Neural cell (in vitro differentiated cells): ENCODE measurements around the gene SEC22A. TPM values are rescaled to one million over a fixed set of nuclear protein-coding genes. Genes with fewer than 3 reads are reported as not detected.

Experiments used
- H2AFZ ChIP-seq: fragments of 200-600, 300-800 bp; sonication (generic), shearing (Covaris generic); 2 replicates; pipeline ENCODE4 v1.6.0; 2014; ENCODE audit warnings: low read depth, mild to moderate bottlenecking, antibody characterized with exemption, low read length, moderate library complexity
- H3F3A ChIP-seq: fragments of 200-600 bp; shearing (Covaris generic); 2 replicates; pipeline ENCODE4 v1.6.1; 2016; ENCODE audit warnings: mild to moderate bottlenecking, moderate library complexity, mixed read lengths, antibody characterized with exemption, low read length; ENCODE audit not compliant: insufficient read depth, poor library complexity, severe bottlenecking
- H3K27ac ChIP-seq: fragments of 200-600, 300-800 bp; sonication (generic), shearing (Covaris generic); 2 replicates; pipeline ENCODE4 v1.5.1; 2014; ENCODE audit warnings: mild to moderate bottlenecking, low read length, moderate library complexity
- H3K27me3 ChIP-seq: fragments of 300-800, 200-600 bp; sonication (generic), shearing (Covaris generic); 2 replicates; pipeline ENCODE4 v1.6.0; 2014; ENCODE audit warnings: mild to moderate bottlenecking, low read depth, low read length, moderate library complexity; ENCODE audit not compliant: insufficient read depth
- H3K36me3 ChIP-seq: fragments of 300-800, 200-600 bp; sonication (generic), shearing (Covaris generic); 2 replicates; pipeline ENCODE4 v1.5.1; 2014; ENCODE audit warnings: mild to moderate bottlenecking, antibody characterized with exemption, low read length, moderate library complexity; ENCODE audit not compliant: insufficient read depth
- H3K4me2 ChIP-seq: fragments of 300-800, 200-600 bp; sonication (generic), shearing (Covaris generic); 2 replicates; pipeline ENCODE4 v1.6.0; 2014; ENCODE audit warnings: mild to moderate bottlenecking, low read length
- H3K4me3 ChIP-seq: fragments of 300-800, 200-600 bp; sonication (generic), shearing (Covaris generic); 2 replicates; pipeline ENCODE4 v1.5.1; 2014; ENCODE audit warnings: mild to moderate bottlenecking, low read length, moderate library complexity
- H3K79me2 ChIP-seq: fragments of 200-600 bp; shearing (Covaris generic); replicated peaks from 2 replicates; pipeline ENCODE4 v1.6.0; 2014; ENCODE audit warnings: mild to moderate bottlenecking, low read length, moderate library complexity; ENCODE audit not compliant: insufficient read depth
- H3K9ac ChIP-seq: fragments of 300-800, 200-600 bp; sonication (generic), shearing (Covaris generic); 2 replicates; pipeline ENCODE4 v1.6.1; 2016; ENCODE audit warnings: mild to moderate bottlenecking, low read length, mixed read lengths
- H3K9me2 ChIP-seq: fragments of 200-600 bp; shearing (Covaris generic); 2 replicates; pipeline ENCODE4 v1.6.1; 2016; ENCODE audit warnings: mild to moderate bottlenecking, low read length, mixed read lengths; ENCODE audit not compliant: insufficient read depth
- H3K9me3 ChIP-seq: fragments of 200-600, 300-800 bp; sonication (generic), shearing (Covaris generic); 2 replicates; pipeline ENCODE4 v1.6.1; 2016; ENCODE audit warnings: mild to moderate bottlenecking, mixed run types, low read length, moderate library complexity, mixed read lengths
- H4K20me1 ChIP-seq: fragments of 200-600 bp; shearing (Covaris generic); 2 replicates; pipeline ENCODE4 v1.6.1; 2016; ENCODE audit warnings: mild to moderate bottlenecking, mixed run types; ENCODE audit not compliant: insufficient read depth
- EP300 ChIP-seq: fragments of 450-650 bp; conservative IDR thresholded peaks from 2 replicates; pipeline ENCODE4 v1.6.1; 2014; ENCODE audit warnings: antibody characterized with exemption, mild to moderate bottlenecking, moderate library complexity; ENCODE audit not compliant: poor library complexity, severe bottlenecking
- EZH2 ChIP-seq: fragments of 200-600, 300-800 bp; shearing (Covaris generic), sonication (generic); IDR thresholded peaks from 2 replicates; pipeline ENCODE4 v1.6.1; 2014; ENCODE audit warnings: antibody characterized with exemption, low read length, borderline replicate concordance, mild to moderate bottlenecking; ENCODE audit not compliant: insufficient read depth, poor library complexity, severe bottlenecking
- MXI1 ChIP-seq: fragments of 450-650 bp; conservative IDR thresholded peaks from 2 replicates; pipeline ENCODE4 v1.6.1; 2014; ENCODE audit warnings: antibody characterized with exemption, mild to moderate bottlenecking; ENCODE audit not compliant: poor library complexity, severe bottlenecking
- POLR2AphosphoS5 ChIP-seq: IDR thresholded peaks from 2 replicates; pipeline ENCODE4 v1.6.1; 2012
- RAD21 ChIP-seq: fragments of 450-650 bp; conservative IDR thresholded peaks from 2 replicates; pipeline ENCODE4 v1.6.1; 2014; ENCODE audit warnings: antibody characterized with exemption, mild to moderate bottlenecking, moderate library complexity
- SMC3 ChIP-seq: fragments of 450-650 bp; conservative IDR thresholded peaks from 2 replicates; pipeline ENCODE4 v1.6.1; 2014; ENCODE audit warnings: antibody characterized with exemption, mild to moderate bottlenecking, moderate library complexity; ENCODE audit not compliant: poor library complexity
- TAF1 ChIP-seq: IDR thresholded peaks from 2 replicates; pipeline ENCODE4 v1.6.1; 2012; ENCODE audit warnings: low read depth
- polyA plus RNA-seq: library from polyadenylated mRNA; depleted of rRNA; stranded (reverse); fragments of >200 nt; gene quantifications from 2 replicates; pipeline ENCODE4 v1.2.3, GENCODE V29; 2014
- TF ChIP-seq, protein P1 (sequence below): fragments of 450-650 bp; IDR thresholded peaks from 2 replicates; pipeline ENCODE4 v1.5.1; 2014; ENCODE audit warnings: antibody characterized with exemption, mild to moderate bottlenecking, moderate library complexity; ENCODE audit not compliant: poor library complexity, severe bottlenecking
- TF ChIP-seq, protein P2 (sequence below): IDR thresholded peaks from 2 replicates; pipeline ENCODE4 v1.6.1; 2012; ENCODE audit warnings: borderline replicate concordance

The SEC22A gene
- polyA plus RNA-seq, 1 donor from 2014 or later, result 44.0 TPM

- Histone ChIP-seq H3K9ac (no peak overlapping the region), H4K20me1 (no peaks in the 10 kb centered on the region), H3K27ac (no peak overlapping the region), H3K9me3 (no peaks in the 10 kb centered on the region), H2AFZ (no peak overlapping the region), H3F3A (no peaks in the 10 kb centered on the region), H3K79me2 (no peaks in the 10 kb centered on the region), H3K27me3 (no peaks in the 10 kb centered on the region), H3K36me3 (no peaks in the 10 kb centered on the region), H3K4me2 (no peak overlapping the region), H3K4me3 (no peak overlapping the region), H3K9me2 (no peaks in the 10 kb centered on the region)
- TF ChIP-seq RAD21 (no peak), EP300 (no peak), TAF1 (no peak)
- TF ChIP-seq, protein P1, sequence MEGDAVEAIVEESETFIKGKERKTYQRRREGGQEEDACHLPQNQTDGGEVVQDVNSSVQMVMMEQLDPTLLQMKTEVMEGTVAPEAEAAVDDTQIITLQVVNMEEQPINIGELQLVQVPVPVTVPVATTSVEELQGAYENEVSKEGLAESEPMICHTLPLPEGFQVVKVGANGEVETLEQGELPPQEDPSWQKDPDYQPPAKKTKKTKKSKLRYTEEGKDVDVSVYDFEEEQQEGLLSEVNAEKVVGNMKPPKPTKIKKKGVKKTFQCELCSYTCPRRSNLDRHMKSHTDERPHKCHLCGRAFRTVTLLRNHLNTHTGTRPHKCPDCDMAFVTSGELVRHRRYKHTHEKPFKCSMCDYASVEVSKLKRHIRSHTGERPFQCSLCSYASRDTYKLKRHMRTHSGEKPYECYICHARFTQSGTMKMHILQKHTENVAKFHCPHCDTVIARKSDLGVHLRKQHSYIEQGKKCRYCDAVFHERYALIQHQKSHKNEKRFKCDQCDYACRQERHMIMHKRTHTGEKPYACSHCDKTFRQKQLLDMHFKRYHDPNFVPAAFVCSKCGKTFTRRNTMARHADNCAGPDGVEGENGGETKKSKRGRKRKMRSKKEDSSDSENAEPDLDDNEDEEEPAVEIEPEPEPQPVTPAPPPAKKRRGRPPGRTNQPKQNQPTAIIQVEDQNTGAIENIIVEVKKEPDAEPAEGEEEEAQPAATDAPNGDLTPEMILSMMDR, result no peak
Measured at GRCh38 chr3:123278446-123278845, 76.7 kb downstream of the SEC22A start.

DNA sequence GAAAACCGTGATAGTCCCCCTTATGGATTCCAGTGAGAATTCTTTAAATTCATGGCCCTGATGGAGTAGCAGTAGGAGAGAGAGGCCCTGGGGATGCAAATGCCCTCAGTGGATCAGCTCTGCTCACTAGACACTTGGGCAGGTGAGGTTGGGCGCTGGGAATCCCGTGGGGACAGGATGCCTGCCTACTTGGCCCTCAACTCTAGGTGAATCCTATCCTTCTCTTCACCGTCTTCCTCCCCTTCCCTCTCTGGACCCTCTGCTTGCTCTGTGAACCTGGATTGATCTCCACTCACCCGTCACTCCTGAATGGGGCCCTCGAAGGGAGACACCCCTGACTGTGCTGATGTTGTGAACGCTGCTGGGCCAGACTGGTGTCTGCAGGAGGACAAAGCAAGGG lies 77.4 kb downstream of the SEC22A start:
- no peak overlapping the region for H2AFZ ChIP-seq
- H3F3A ChIP-seq, result no peaks in the 10 kb centered on the region
- H3K4me3 ChIP-seq, result no peak overlapping the region
- H3K27me3 ChIP-seq, result no peaks in the 10 kb centered on the region
- no peaks in the 10 kb centered on the region for H4K20me1 ChIP-seq
- no peak overlapping the region for H3K27ac ChIP-seq
- no peaks in the 10 kb centered on the region for H3K9me3 ChIP-seq
- no peaks in the 10 kb centered on the region for H3K36me3 ChIP-seq
- no peak for TF ChIP-seq POLR2AphosphoS5
- TF ChIP-seq RAD21, result no peak
- TF ChIP-seq, protein P2, sequence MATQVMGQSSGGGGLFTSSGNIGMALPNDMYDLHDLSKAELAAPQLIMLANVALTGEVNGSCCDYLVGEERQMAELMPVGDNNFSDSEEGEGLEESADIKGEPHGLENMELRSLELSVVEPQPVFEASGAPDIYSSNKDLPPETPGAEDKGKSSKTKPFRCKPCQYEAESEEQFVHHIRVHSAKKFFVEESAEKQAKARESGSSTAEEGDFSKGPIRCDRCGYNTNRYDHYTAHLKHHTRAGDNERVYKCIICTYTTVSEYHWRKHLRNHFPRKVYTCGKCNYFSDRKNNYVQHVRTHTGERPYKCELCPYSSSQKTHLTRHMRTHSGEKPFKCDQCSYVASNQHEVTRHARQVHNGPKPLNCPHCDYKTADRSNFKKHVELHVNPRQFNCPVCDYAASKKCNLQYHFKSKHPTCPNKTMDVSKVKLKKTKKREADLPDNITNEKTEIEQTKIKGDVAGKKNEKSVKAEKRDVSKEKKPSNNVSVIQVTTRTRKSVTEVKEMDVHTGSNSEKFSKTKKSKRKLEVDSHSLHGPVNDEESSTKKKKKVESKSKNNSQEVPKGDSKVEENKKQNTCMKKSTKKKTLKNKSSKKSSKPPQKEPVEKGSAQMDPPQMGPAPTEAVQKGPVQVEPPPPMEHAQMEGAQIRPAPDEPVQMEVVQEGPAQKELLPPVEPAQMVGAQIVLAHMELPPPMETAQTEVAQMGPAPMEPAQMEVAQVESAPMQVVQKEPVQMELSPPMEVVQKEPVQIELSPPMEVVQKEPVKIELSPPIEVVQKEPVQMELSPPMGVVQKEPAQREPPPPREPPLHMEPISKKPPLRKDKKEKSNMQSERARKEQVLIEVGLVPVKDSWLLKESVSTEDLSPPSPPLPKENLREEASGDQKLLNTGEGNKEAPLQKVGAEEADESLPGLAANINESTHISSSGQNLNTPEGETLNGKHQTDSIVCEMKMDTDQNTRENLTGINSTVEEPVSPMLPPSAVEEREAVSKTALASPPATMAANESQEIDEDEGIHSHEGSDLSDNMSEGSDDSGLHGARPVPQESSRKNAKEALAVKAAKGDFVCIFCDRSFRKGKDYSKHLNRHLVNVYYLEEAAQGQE, result no peak
- no peak for TF ChIP-seq EP300
- no peak for TF ChIP-seq EZH2
- TF ChIP-seq TAF1, result no peak
- no peak for TF ChIP-seq MXI1
- no peak for TF ChIP-seq SMC3
- TF ChIP-seq, protein P1, result no peak
- no peak overlapping the region for H3K4me2 ChIP-seq
- no peak overlapping the region for H3K9ac ChIP-seq
- no peaks in the 10 kb centered on the region for H3K79me2 ChIP-seq
- H3K9me2 ChIP-seq, result no peaks in the 10 kb centered on the region
